Smooth muscle cell (in vitro differentiated cells): Measurements from ENCODE around the gene CAPZA1. TPM values are rescaled to one million over a fixed set of nuclear protein-coding genes. Genes with fewer than 3 reads are reported as not detected.

ENCODE experiments used
- DNase-seq: peaks from one replicate; lab custom pipeline; 2025; ENCODE audit not compliant: unreplicated experiment; lab: John Stamatoyannopoulos, UW
- H2AFZ ChIP-seq: fragments of 200-600 bp; sonication (generic); 2 replicates; pipeline ENCODE4 v1.6.0; 2016; ENCODE audit warnings: antibody characterized with exemption, low read depth, mild to moderate bottlenecking
- H3F3A ChIP-seq: fragments of 200-600 bp; sonication (generic); 2 replicates; pipeline ENCODE4 v1.6.0; 2017; ENCODE audit warnings: antibody characterized with exemption, low read depth
- H3K27ac ChIP-seq: fragments of 200-600 bp; sonication (generic); 2 replicates; pipeline ENCODE4 v1.5.1; 2016; ENCODE audit warnings: low read depth, mild to moderate bottlenecking
- H3K27me3 ChIP-seq: fragments of 200-600 bp; sonication (generic); 2 replicates; pipeline ENCODE4 v1.6.1; 2016; ENCODE audit warnings: low read depth, mild to moderate bottlenecking
- H3K36me3 ChIP-seq: fragments of 200-600 bp; sonication (generic); 2 replicates; pipeline ENCODE4 v1.5.1; 2016; ENCODE audit warnings: low read depth
- H3K4me1 ChIP-seq: fragments of 200-600 bp; sonication (generic); 2 replicates; pipeline ENCODE4 v1.5.1; 2016; ENCODE audit warnings: low read depth
- H3K4me2 ChIP-seq: fragments of 200-600 bp; sonication (generic); 2 replicates; pipeline ENCODE4 v1.6.0; 2016; ENCODE audit warnings: mild to moderate bottlenecking
- H3K4me3 ChIP-seq: fragments of 200-600 bp; sonication (generic); 2 replicates; pipeline ENCODE4 v1.5.1; 2016; ENCODE audit warnings: mild to moderate bottlenecking
- H3K79me2 ChIP-seq: fragments of 200-600 bp; sonication (generic); 2 replicates; pipeline ENCODE4 v1.6.0; 2016; ENCODE audit warnings: low read depth, mild to moderate bottlenecking
- H3K9ac ChIP-seq: fragments of 200-600 bp; sonication (generic); 2 replicates; pipeline ENCODE4 v1.6.0; 2016; ENCODE audit warnings: low read depth
- H3K9me3 ChIP-seq: fragments of 200-600 bp; sonication (generic); replicated peaks from 2 replicates; pipeline ENCODE4 v1.5.1; 2016; ENCODE audit warnings: low read depth
- H4K20me1 ChIP-seq: fragments of 200-600 bp; sonication (generic); 2 replicates; pipeline ENCODE4 v1.6.0; 2016; ENCODE audit warnings: low read depth
- CTCF ChIP-seq: fragments of 200-600 bp; sonication (generic); IDR thresholded peaks from 2 replicates; pipeline ENCODE4 v1.5.1; 2017; ENCODE audit warnings: borderline replicate concordance, mild to moderate bottlenecking, antibody characterized with exemption; ENCODE audit not compliant: insufficient read depth, poor library complexity, severe bottlenecking
- WGBS: methylation state at CpG from one replicate; pipeline ENCODE4 v1.1.7; 2016; ENCODE audit warnings: low lambda C conversion rate; 5-methylcytosine and 5-hydroxymethylcytosine counted together
- polyA plus RNA-seq: library from polyadenylated mRNA; unstranded; fragments of >200 nt; fragmentation: Nextera tagmentation; extraction: Ambion mirVana; gene quantifications from 2 replicates; pipeline ENCODE4 v1.2.1, GENCODE V29; 2016
- total RNA-seq: library from RNA; depleted of rRNA; stranded (reverse); fragments of >200 nt; gene quantifications from 2 replicates; pipeline ENCODE4 v1.2.3, GENCODE V29; 2014

The CAPZA1 gene
- total RNA-seq = 238 and 264 TPM in 2 replicates
- 100 and 114 TPM in 2 replicates for polyA plus RNA-seq

- under 1% methylated on average over 49 of the region's 50 CpGs for WGBS
- Histone ChIP-seq H3F3A (peaks cover 4% of the 10 kb centered on the region), H2AFZ (peak within 1 kb of the TSS; percentile 73), H3K4me2 (peak within 1 kb of the TSS; percentile 94), H3K4me3 (peak within 1 kb of the TSS; percentile 89), H4K20me1 (peaks cover 45% of the 10 kb centered on the region), H3K27ac (peak within 1 kb of the TSS; percentile 96), H3K27me3 (no peaks in the 10 kb centered on the region), H3K79me2 (peaks cover 87% of the 10 kb centered on the region), H3K9me3 (no peaks in the 10 kb centered on the region), H3K9ac (peak within 1 kb of the TSS; percentile 96), H3K4me1 (peaks cover 18% of the 10 kb centered on the region), H3K36me3 (no peaks in the 10 kb centered on the region)
- DNase-seq = peak; percentile 58
- TF ChIP-seq CTCF = no peak
These were observed at the start of gene CAPZA1 for GRCh38 chr1:112619518-112620376. Gene CAPZA1, plus strand, starts transcription at chr1:112619832. Its CDS starts 13 bp downstream, at chr1:112619845.

GRCh38 chr1:112575154-112575804, 44.4 kb upstream of the CAPZA1 start:
- WGBS = 34% methylated on average over 8 of the region's 8 CpGs
- no peaks in the 10 kb centered on the region for H3K9me3 ChIP-seq
- H3K4me2 ChIP-seq = peak overlapping the region; percentile 36
- H3K27me3 ChIP-seq = no peaks in the 10 kb centered on the region
- H3K4me3 ChIP-seq = no peak overlapping the region
- no peak overlapping the region for H2AFZ ChIP-seq
- no peaks in the 10 kb centered on the region for H3K4me1 ChIP-seq
- DNase-seq = no peak
- H3K79me2 ChIP-seq = no peaks in the 10 kb centered on the region
- no peak overlapping the region for H3K9ac ChIP-seq
- no peak for TF ChIP-seq CTCF
- no peaks in the 10 kb centered on the region for H4K20me1 ChIP-seq
- peak overlapping the region; percentile 71 for H3K27ac ChIP-seq
- peaks cover 6% of the 10 kb centered on the region for H3F3A ChIP-seq
- H3K36me3 ChIP-seq = no peaks in the 10 kb centered on the region

GRCh38 chr1:112576240-112576639, 43.4 kb upstream of the CAPZA1 start:
- Histone ChIP-seq H3K9ac (no peak overlapping the region), H3K79me2 (no peaks in the 10 kb centered on the region), H3K4me2 (peak overlapping the region; percentile 30), H2AFZ (no peak overlapping the region), H3K4me3 (no peak overlapping the region), H3F3A (peaks cover 6% of the 10 kb centered on the region), H3K36me3 (no peaks in the 10 kb centered on the region), H4K20me1 (no peaks in the 10 kb centered on the region), H3K27me3 (no peaks in the 10 kb centered on the region), H3K4me1 (no peaks in the 10 kb centered on the region), H3K27ac (peak overlapping the region; percentile 71), H3K9me3 (no peaks in the 10 kb centered on the region)
- 64% methylated on average over 3 of the region's 3 CpGs for WGBS
- DNase-seq = no peak
- no peak for TF ChIP-seq CTCF
